Fibroblast of lung (primary cell): ENCODE results near the gene MYO1G. TPM values are rescaled to one million over a fixed set of nuclear protein-coding genes. Genes with fewer than 3 reads are reported as not detected.

Experiments used
- DNase-seq, 2 donors: peaks; one replicate each; pipeline versions ENCODE4 v3.0.0 to v3.0.0-alpha.2; 2010; ENCODE audit warnings: low read depth in 2 of 2
- H2AFZ ChIP-seq: 2 replicates; pipeline ENCODE4 v1.5.1; 2012; ENCODE audit warnings: low read length, control low read depth, inconsistent platforms
- H3K27ac ChIP-seq: 2 replicates; pipeline ENCODE4 v1.5.1; 2011; ENCODE audit warnings: low read length, control low read depth; ENCODE audit not compliant: insufficient read depth
- H3K27me3 ChIP-seq: 2 replicates; pipeline ENCODE4 v1.5.1; 2011; ENCODE audit warnings: mild to moderate bottlenecking, low read length; ENCODE audit not compliant: control insufficient read depth, insufficient read depth
- H3K36me3 ChIP-seq: 2 replicates; pipeline ENCODE4 v1.5.1; 2011; ENCODE audit warnings: low read length; ENCODE audit not compliant: control insufficient read depth, insufficient read depth
- H3K4me1 ChIP-seq: 2 replicates; pipeline ENCODE4 v1.5.1; 2011; ENCODE audit warnings: low read length; ENCODE audit not compliant: control insufficient read depth, insufficient read depth; ENCODE audit errors: extremely low read depth
- H3K4me2 ChIP-seq: 2 replicates; pipeline ENCODE4 v1.5.1; 2011; ENCODE audit warnings: low read length, control low read depth; ENCODE audit not compliant: insufficient read depth; ENCODE audit errors: extremely low read depth
- H3K4me3 ChIP-seq, 4 experiments: fragments of 200-600 bp in 1 of 4; sonication (generic) in 1 of 4; replicated peaks in 1 of 4; 2 replicates each; pipeline ENCODE4 v1.5.1; 2011 to 2016; ENCODE audit warnings: low read length in 4 of 4, low read depth in 3 of 4, mild to moderate bottlenecking in 3 of 4, control low read depth in 2 of 4, inconsistent platforms in 1 of 4, mixed read lengths in 1 of 4; ENCODE audit not compliant: insufficient read depth in 1 of 4; ENCODE audit errors: control extremely low read depth in 1 of 4
- H3K79me2 ChIP-seq: 2 replicates; pipeline ENCODE4 v1.5.1; 2012; ENCODE audit warnings: mild to moderate bottlenecking, low read length, inconsistent platforms; ENCODE audit not compliant: control insufficient read depth, insufficient read depth
- H3K9ac ChIP-seq: 2 replicates; pipeline ENCODE4 v1.5.1; 2011; ENCODE audit warnings: mild to moderate bottlenecking, low read length, control low read depth; ENCODE audit not compliant: insufficient read depth
- H3K9me3 ChIP-seq: 2 replicates; pipeline ENCODE4 v1.5.1; 2012; ENCODE audit warnings: low read depth, low read length; ENCODE audit not compliant: control insufficient read depth, insufficient read depth
- H4K20me1 ChIP-seq: 2 replicates; pipeline ENCODE4 v1.5.1; 2011; ENCODE audit warnings: low read length; ENCODE audit not compliant: control insufficient read depth, insufficient read depth; ENCODE audit errors: extremely low read depth
- CTCF ChIP-seq, 2 donors: IDR thresholded peaks in 1 of 2; conservative IDR thresholded peaks in 1 of 2; 1 replicate in 1 of 2; 2 replicates in 1 of 2; pipeline ENCODE4 v1.5.1; 2011 to 2012; ENCODE audit warnings: low read length in 2 of 2, control low read depth in 1 of 2, inconsistent platforms in 1 of 2, low read depth in 1 of 2, mild to moderate bottlenecking in 1 of 2
- EZH2 ChIP-seq: IDR thresholded peaks from 2 replicates; pipeline ENCODE4 v1.5.1; 2012; ENCODE audit warnings: low read length, control low read depth, mild to moderate bottlenecking; ENCODE audit errors: missing control alignments
- polyA plus RNA-seq, 2 donors: library from polyadenylated mRNA; depleted of rRNA in 1 of 2; stranded (reverse) in 1 of 2; unstranded in 1 of 2; fragments of >200 nt; gene quantifications; 2 replicates each; pipeline ENCODE4 v1.2.1, GENCODE V29; 2011 to 2012; ENCODE audit warnings: missing spikeins in 1 of 2
- total RNA-seq: library from RNA; depleted of rRNA; stranded (reverse); fragments of >200 nt; gene quantifications from 2 replicates; pipeline ENCODE4 v1.2.1, GENCODE V29; 2014

The MYO1G gene
- total and polyA plus RNA-seq, 2 donors (not counting 1 experiment from before 2014, with no cell fraction given), result under 0.01 to 0.10 TPM

GRCh38 chr7:44981035-44981706 lies 2.4 kb upstream of the MYO1G start:
- H3K9me3 ChIP-seq, result no peaks in the 10 kb centered on the region
- peaks cover 22% of the 10 kb centered on the region for H3K36me3 ChIP-seq
- H3K27ac ChIP-seq, result peak overlapping the region; percentile 55
- H3K4me3 ChIP-seq, result no peak overlapping the region
- no peak overlapping the region for H2AFZ ChIP-seq
- H3K79me2 ChIP-seq, result peaks cover 23% of the 10 kb centered on the region
- no peak overlapping the region for H3K9ac ChIP-seq
- no peaks in the 10 kb centered on the region for H3K27me3 ChIP-seq
- no peak overlapping the region for H3K4me2 ChIP-seq
- no peaks in the 10 kb centered on the region for H4K20me1 ChIP-seq
- peaks cover 19% of the 10 kb centered on the region for H3K4me1 ChIP-seq
- no peak for TF ChIP-seq CTCF (conservative IDR thresholded peaks at IDR 0.05 in 1 of 2, IDR thresholded peaks at IDR 0.05 in 1 of 2; ENCODE audit: low read depth in 1 of 2, low read length in 2 of 2)
- no peak for TF ChIP-seq EZH2
- no peak for DNase-seq

- no peak overlapping the region for H3K4me3 ChIP-seq
- peak; percentile 81 to 86 for DNase-seq
- H3K27ac ChIP-seq, result peak overlapping the region; percentile 55
- H3K27me3 ChIP-seq, result no peaks in the 10 kb centered on the region
- H3K4me2 ChIP-seq, result peak overlapping the region; percentile 56
- no peak for TF ChIP-seq EZH2
- TF ChIP-seq CTCF (conservative IDR thresholded peaks at IDR 0.05 in 1 of 2, IDR thresholded peaks at IDR 0.05 in 1 of 2; ENCODE audit: low read depth in 1 of 2, low read length in 2 of 2), result no peak
- peaks cover 17% of the 10 kb centered on the region for H3K79me2 ChIP-seq
- H3K9ac ChIP-seq, result no peak overlapping the region
- H2AFZ ChIP-seq, result no peak overlapping the region
- peaks cover 19% of the 10 kb centered on the region for H3K4me1 ChIP-seq
- no peaks in the 10 kb centered on the region for H3K9me3 ChIP-seq
- no peaks in the 10 kb centered on the region for H4K20me1 ChIP-seq
- peaks cover 22% of the 10 kb centered on the region for H3K36me3 ChIP-seq
Observed at GRCh38 chr7:44980393-44981034, 1.7 kb upstream of the MYO1G start.

GRCh38 chr7:44979481-44980392 lies 922 bp upstream of the MYO1G start:
- Histone ChIP-seq H2AFZ (no peak overlapping the region), H3K4me1 (peaks cover 13% of the 10 kb centered on the region), H3K4me2 (peak overlapping the region; percentile 56), H3K4me3 (no peak overlapping the region), H3K9me3 (no peaks in the 10 kb centered on the region), H3K9ac (no peak overlapping the region), H3K79me2 (peaks cover 9% of the 10 kb centered on the region), H3K36me3 (peaks cover 17% of the 10 kb centered on the region), H4K20me1 (no peaks in the 10 kb centered on the region), H3K27ac (peak overlapping the region; percentile 55), H3K27me3 (no peaks in the 10 kb centered on the region)
- no peak for TF ChIP-seq EZH2
- no peak for TF ChIP-seq CTCF (conservative IDR thresholded peaks at IDR 0.05 in 1 of 2, IDR thresholded peaks at IDR 0.05 in 1 of 2; ENCODE audit: low read depth in 1 of 2, low read length in 2 of 2)
- peak; percentile 23 to 31 for DNase-seq
